AG04450 (cell line): ENCODE measurements around the gene HOXB9. TPM values are rescaled to one million over a fixed set of nuclear protein-coding genes. Genes with fewer than 3 reads are reported as not detected.

Source experiments
- CTCF ChIA-PET: fragments of 300-600, 350-600 bp; formaldehyde crosslinking; extraction: SDS; loops from one replicate; lab custom pipeline; 2022; ENCODE audit warnings: antibody characterized with exemption, inconsistent platforms; lab: Charles Lee
- POLR2A ChIA-PET: fragments of 350-600 bp; formaldehyde crosslinking; extraction: SDS; loops from one replicate; lab custom pipeline; 2021; ENCODE audit warnings: antibody characterized with exemption, inconsistent platforms; lab: Yijun Ruan, JAX
- DNase-seq: peaks from one replicate; pipeline ENCODE4 v3.0.0-alpha.2; 2011; ENCODE audit warnings: low read depth, low spot score
- H3K27ac ChIP-seq: one replicate; pipeline ENCODE4 v1.5.1; 2012; ENCODE audit warnings: low read depth, low read length, control low read depth
- H3K27me3 ChIP-seq: one replicate; pipeline ENCODE4 v1.6.0; 2012; ENCODE audit warnings: low read length; ENCODE audit not compliant: control insufficient read depth, insufficient read depth
- H3K4me3 ChIP-seq: 2 replicates; pipeline ENCODE4 v1.5.1; 2011; ENCODE audit warnings: mild to moderate bottlenecking, low read depth, low read length, control low read depth
- H3K9me3 ChIP-seq: 2 replicates; pipeline ENCODE4 v1.5.1; 2012; ENCODE audit warnings: low read length; ENCODE audit not compliant: control insufficient read depth, insufficient read depth
- CTCF ChIP-seq: IDR thresholded peaks from 2 replicates; pipeline ENCODE4 v1.5.1; 2011; ENCODE audit warnings: low read depth, low read length, control low read depth, inconsistent platforms
- polyA plus RNA-seq: library from polyadenylated mRNA; depleted of rRNA; stranded (reverse); fragments of >200 nt; gene quantifications from 2 replicates; pipeline ENCODE4 v1.2.3, GENCODE V29; 2011

Gene HOXB9
- polyA plus RNA-seq, 1 experiment, result 0.02 TPM

GRCh38 chr17:48639982-48640857 is 14.1 kb upstream of the HOXB9 start:
- H3K27ac ChIP-seq, result no peak overlapping the region
- no peak for TF ChIP-seq CTCF
- peaks cover 99% of the 10 kb centered on the region for H3K27me3 ChIP-seq
- H3K9me3 ChIP-seq, result peaks cover 15% of the 10 kb centered on the region; the same call in 1 of the 2 replicates
- ChIA-PET POLR2A (no interaction called here), CTCF (interaction anchor here (1.3 kb wide), 1 partner anchor 151 kb away, joined by 3 read pairs; no protein-coding TSS in a partner anchor)
- no peak for DNase-seq
- no peak overlapping the region for H3K4me3 ChIP-seq

- peaks cover 99% of the 10 kb centered on the region for H3K27me3 ChIP-seq
- ChIA-PET POLR2A (no interaction called here), CTCF (no interaction called here)
- no peak overlapping the region for H3K4me3 ChIP-seq
- peaks cover 19% of the 10 kb centered on the region; the same call in 1 of the 2 replicates for H3K9me3 ChIP-seq
- H3K27ac ChIP-seq, result no peak overlapping the region
- no peak for DNase-seq
- TF ChIP-seq CTCF, result no peak
Observed at GRCh38 chr17:48639136-48639535, 13.0 kb upstream of the HOXB9 start.

GRCh38 chr17:48637323-48638260 is 11.4 kb upstream of the HOXB9 start:
- Histone ChIP-seq H3K27me3 (peaks cover 97% of the 10 kb centered on the region), H3K9me3 (peaks cover 21% of the 10 kb centered on the region; the same call in 1 of the 2 replicates), H3K27ac (no peak overlapping the region), H3K4me3 (no peak overlapping the region)
- no peak for TF ChIP-seq CTCF
- ChIA-PET CTCF (interaction anchor here (1.2 to 1.9 kb wide), 4 partner anchors 10 to 41 kb away, joined by 4 to 8 read pairs (median 6); no protein-coding TSS in a partner anchor), POLR2A (no interaction called here)
- DNase-seq, result peak; percentile 30

- Histone ChIP-seq H3K9me3 (peaks cover 9% of the 10 kb centered on the region; the same call in 1 of the 2 replicates), H3K4me3 (no peak overlapping the region), H3K27ac (no peak overlapping the region), H3K27me3 (peaks cover 97% of the 10 kb centered on the region)
- ChIA-PET POLR2A (interaction anchor here (0.6 kb wide), 1 partner anchor 182 kb away, joined by 6 read pairs; no protein-coding TSS in a partner anchor), CTCF (interaction anchor here (0.5 to 1.9 kb wide), 36 partner anchors 9 to 794 kb away, joined by 3 to 11 read pairs (median 4); partner anchors contain the start of gene HOXB9)
- TF ChIP-seq CTCF, result peak; percentile 57
- no peak for DNase-seq
Observed at GRCh38 chr17:48636177-48637018, 10.2 kb upstream of the HOXB9 start.
